ES-I3 (cell line): ENCODE measurements around the gene GASK1A.

ENCODE experiments used
- H3K36me3 ChIP-seq: 2 replicates; pipeline ENCODE4 v1.6.1; 2013; ENCODE audit warnings: mild to moderate bottlenecking, low read length, control low read depth, moderate library complexity; ENCODE audit not compliant: insufficient read depth
- H3K4me1 ChIP-seq: 2 replicates; pipeline ENCODE4 v1.6.1; 2013; ENCODE audit warnings: mild to moderate bottlenecking, control low read depth, low read length; ENCODE audit not compliant: insufficient read depth
- H3K9ac ChIP-seq: 2 replicates; pipeline ENCODE4 v1.6.1; 2013; ENCODE audit warnings: low read depth, mild to moderate bottlenecking, low read length, moderate library complexity
- H3K9me3 ChIP-seq: 2 replicates; pipeline ENCODE4 v1.6.1; 2013; ENCODE audit warnings: mild to moderate bottlenecking, low read length, moderate library complexity; ENCODE audit not compliant: control insufficient read depth, insufficient read depth

GASK1A gene

DNA sequence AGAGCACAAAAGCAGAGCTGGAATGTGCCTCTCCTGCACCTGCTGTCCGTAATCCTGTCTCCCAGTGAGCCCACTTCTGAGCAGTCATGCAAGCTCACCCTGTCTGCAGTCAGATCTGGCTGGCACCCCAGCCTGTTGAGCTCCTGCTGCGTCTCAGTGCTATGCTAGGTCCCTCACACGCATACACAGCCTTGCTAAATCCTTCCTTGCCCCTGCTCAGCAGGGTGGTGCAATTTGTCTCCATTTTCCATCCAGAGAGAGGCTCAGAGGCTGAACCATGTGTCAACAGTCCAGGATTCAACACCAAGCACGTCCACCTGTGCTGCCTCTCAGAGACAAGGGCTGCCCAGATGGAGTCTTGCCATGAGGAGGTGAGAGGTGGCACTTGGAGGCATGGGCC lies 115.7 kb downstream of the GASK1A start:
- Histone ChIP-seq H3K4me1 (no peaks in the 10 kb centered on the region), H3K9me3 (no peaks in the 10 kb centered on the region), H3K9ac (no peak overlapping the region), H3K36me3 (no peaks in the 10 kb centered on the region)

- Histone ChIP-seq H3K9me3 (no peaks in the 10 kb centered on the region), H3K36me3 (no peaks in the 10 kb centered on the region), H3K4me1 (no peaks in the 10 kb centered on the region), H3K9ac (no peak overlapping the region)
Measured at GRCh38 chr3:43095370-43095769, 116.3 kb downstream of the GASK1A start.

DNA sequence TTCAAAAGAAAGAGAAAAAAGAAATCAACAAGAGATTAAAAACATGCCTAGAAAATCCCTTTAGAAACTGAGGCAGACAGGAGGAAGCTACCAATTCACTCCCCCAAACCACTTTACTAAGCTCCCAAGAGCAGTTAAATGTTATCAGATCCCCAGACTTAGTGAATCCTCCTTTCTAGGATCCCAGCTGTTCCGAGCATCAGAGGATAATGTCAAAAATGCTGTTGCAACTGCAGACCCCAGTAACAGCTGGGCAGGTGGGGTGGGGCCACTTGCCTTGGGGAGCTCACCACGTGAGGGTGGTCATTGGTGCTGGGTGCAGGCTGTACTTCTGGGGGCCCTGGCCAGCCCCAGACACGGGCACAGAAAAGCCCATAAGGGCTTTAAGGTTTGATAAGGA lies 117.7 kb downstream of the GASK1A start:
- H3K36me3 ChIP-seq: no peaks in the 10 kb centered on the region
- no peaks in the 10 kb centered on the region for H3K9me3 ChIP-seq
- no peak overlapping the region for H3K9ac ChIP-seq
- no peaks in the 10 kb centered on the region for H3K4me1 ChIP-seq

- no peak overlapping the region for H3K9ac ChIP-seq
Measured at GRCh38 chr3:43097400-43098080, 118.4 kb downstream of the GASK1A start.

GRCh38 chr3:43098761-43099160 lies 119.7 kb downstream of the GASK1A start:
- Histone ChIP-seq H3K4me1 (no peaks in the 10 kb centered on the region), H3K9ac (no peak overlapping the region), H3K9me3 (no peaks in the 10 kb centered on the region), H3K36me3 (no peaks in the 10 kb centered on the region)

More at GRCh38 chr3:43097400-43098080, 118.4 kb downstream of the GASK1A start:
- Histone ChIP-seq H3K9me3 (no peaks in the 10 kb centered on the region), H3K36me3 (no peaks in the 10 kb centered on the region), H3K4me1 (no peaks in the 10 kb centered on the region)

DNA sequence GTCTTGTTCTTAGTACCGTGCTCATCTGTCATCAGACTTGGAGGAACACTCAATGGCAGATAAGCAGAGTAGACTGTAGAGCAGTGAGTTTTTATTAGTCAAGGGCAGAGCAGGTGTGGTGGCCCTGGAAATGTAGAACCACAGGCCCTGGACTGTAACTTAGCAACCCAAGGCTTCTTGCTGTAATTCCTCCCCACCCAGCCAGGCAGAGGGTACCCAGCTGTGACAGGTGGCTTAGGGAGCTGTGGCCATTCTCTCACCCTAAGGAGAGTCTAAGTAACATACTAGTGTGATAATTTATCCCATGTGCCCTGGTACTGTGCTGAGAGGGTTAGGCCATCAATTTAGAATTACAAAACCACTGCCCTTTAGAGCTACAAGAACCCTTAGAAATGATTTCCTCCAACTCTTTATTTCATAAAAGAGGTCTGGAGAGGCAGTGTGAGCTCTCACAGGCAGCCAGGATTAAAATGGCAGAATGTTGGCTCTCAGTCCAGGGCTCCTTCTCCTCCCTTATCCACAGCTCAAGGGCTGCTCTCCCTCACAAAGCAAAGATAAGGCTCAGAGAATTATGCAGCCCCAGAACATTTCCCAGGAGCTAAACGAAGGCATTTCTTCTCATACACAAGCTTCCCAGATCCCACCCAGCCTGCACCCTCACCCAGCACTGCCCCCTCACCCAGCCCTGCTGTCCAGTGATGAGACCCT lies 123.8 kb downstream of the GASK1A start:
- H3K4me1 ChIP-seq: no peaks in the 10 kb centered on the region
- H3K9ac ChIP-seq: no peak overlapping the region
- no peaks in the 10 kb centered on the region for H3K36me3 ChIP-seq
- no peaks in the 10 kb centered on the region for H3K9me3 ChIP-seq

DNA sequence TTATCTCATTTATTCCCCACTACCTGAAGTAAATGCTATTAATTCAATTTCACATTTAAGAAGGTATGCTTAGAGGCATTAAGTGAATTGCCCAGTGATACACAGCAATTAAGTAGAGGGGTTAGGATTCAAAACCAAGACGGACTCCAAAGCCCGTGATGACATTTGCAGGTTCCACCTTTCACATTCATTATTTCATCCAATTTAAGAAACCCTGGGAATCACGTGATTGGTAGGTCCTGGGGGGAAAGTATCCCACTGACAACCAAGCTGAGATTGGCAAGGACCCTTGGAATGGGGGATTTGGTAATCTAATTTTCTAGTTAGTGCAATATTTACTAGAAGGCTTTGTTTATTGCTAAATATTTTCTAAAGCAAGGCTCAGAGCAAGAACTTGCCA lies 124.9 kb downstream of the GASK1A start:
- no peaks in the 10 kb centered on the region for H3K9me3 ChIP-seq
- no peaks in the 10 kb centered on the region for H3K36me3 ChIP-seq
- H3K4me1 ChIP-seq: no peaks in the 10 kb centered on the region
- H3K9ac ChIP-seq: no peak overlapping the region

DNA sequence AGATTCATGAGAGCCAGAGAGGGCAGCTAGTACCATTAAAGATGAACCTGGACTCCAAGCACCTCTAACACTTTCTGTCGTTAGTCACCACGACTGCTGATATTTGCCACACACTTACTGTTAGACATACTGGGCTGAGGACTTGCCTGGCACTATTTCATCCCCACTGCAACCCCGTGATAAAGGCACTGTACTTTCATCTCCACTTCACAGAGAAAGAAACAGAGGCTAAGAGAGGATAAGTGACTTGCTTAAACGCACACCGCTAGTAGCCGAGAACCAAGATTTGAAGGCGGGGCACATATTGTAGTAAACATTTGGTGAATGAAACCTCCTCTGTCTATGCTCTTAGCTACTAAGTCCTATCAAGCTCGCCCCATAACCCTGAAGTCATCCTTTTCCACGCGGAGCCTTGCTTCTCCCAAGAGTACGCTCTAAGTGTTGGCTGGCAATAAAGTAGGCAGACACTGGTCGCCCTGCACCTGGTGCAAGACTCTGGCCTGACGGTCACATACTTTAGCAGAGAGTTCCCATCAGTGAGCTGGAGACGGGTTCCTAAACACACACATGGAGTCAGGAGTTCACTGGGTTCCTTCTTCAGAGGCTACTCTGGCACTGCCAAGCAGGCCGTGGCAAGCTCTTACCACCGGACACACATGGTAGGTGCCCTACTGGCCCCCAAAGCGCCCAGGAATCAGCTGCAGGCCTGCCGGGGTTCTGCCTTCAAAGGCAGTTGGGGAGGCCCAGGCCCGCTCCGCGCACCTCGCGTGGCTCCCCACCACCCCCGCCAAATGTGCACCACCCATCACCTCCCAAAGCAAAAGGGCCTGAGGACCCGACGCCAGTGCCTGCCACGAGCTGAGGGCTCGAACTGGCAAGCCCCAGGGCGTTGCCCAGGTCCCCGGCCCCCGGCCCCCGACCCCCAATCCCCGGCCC lies 125.8 kb downstream of the GASK1A start:
- H3K9ac ChIP-seq: peak overlapping the region; percentile 45; the same call in 1 of the 2 replicates

DNA sequence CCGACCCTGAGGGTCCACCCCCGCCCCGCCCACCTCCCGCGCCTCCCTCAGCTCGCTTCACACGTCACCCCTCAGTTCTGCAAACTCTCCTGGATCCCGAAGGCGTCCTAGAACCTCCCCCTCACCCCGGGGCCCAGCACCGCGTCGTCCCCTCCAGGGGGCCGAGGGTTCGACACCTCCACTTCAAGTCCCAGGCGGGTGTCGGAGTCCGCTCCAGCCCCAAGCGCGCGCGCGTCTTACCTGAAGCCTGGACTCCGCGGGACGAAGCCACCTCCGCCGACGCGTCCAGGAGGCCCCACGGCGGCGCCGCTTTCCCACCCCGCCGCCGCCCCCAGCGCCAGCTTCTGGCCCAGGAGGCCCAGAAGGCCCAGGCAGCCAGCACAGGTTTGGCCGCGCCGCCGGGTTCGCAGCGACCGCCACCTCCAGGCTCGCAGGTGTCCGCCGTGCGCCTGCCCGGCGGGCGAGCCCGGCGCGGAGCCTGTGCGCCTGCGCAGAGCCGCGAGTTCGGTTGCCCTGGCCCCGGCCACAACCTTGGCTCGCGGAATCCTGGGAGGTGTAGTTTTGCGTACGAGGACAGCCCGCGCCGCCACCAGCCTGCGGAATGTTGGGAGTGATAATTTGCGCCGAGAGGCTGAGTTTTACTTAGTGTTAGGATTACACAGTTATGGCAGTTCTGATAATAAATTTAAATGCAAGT lies 126.6 kb downstream of the GASK1A start, which contains the start of gene POMGNT2:
POMGNT2 (minus strand) TSS at position 484 of the 697 bp plus-strand sequence. CDS start 24,648 bp downstream, outside the sequence.
- H3K9ac ChIP-seq: peak within 1 kb of the TSS; percentile 86
- H3K9me3 ChIP-seq: no peaks in the 10 kb centered on the region

More for the DNA sequence above, 125.8 kb downstream of the GASK1A start:
- Histone ChIP-seq H3K4me1 (no peaks in the 10 kb centered on the region), H3K9me3 (no peaks in the 10 kb centered on the region), H3K36me3 (no peaks in the 10 kb centered on the region)

DNA sequence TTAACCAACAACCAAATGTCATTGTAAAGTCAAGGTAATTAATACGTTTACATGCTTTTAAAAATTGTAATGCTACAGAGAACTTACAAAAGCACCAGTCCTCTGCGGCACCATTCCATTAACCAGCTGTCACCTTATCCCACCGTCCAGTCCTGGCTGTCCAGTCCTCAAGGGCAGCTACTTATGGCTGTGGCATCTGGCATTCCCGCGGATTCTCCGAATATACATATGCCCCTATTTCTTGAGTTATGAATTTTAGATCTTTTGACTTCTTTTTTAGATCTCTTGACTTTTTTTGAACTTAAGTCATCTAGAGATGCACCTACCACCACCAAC lies 127.2 kb downstream of the GASK1A start:
- no peaks in the 10 kb centered on the region for H3K4me1 ChIP-seq
- no peaks in the 10 kb centered on the region for H3K36me3 ChIP-seq
- H3K9ac ChIP-seq: peak overlapping the region; percentile 86; the same call in 1 of the 2 replicates
- H3K9me3 ChIP-seq: no peaks in the 10 kb centered on the region

More for the DNA sequence above, 126.6 kb downstream of the GASK1A start, which contains the start of gene POMGNT2:
- H3K36me3 ChIP-seq: no peaks in the 10 kb centered on the region
- H3K4me1 ChIP-seq: no peaks in the 10 kb centered on the region
